HepG2 (cell line): ENCODE measurements around the gene MRNIP. TPM values are rescaled to one million over a fixed set of nuclear protein-coding genes. Genes with fewer than 3 reads are reported as not detected.

Experiments
- ATAC-seq: fragments of 200-7000 bp; cut with Tn5 transposase; 3 replicates; pipeline ENCODE4 v1.9.1; 2020; ENCODE audit warnings: mild to moderate bottlenecking, moderate library complexity
- BruUV-seq: library from RNA; stranded (reverse); fragments of 400-500 nt; replicated peaks from 2 replicates; lab custom pipeline; 2021; lab: Mats Ljungman, UMichigan
- CTCF ChIA-PET: fragments of 300-600 bp; formaldehyde crosslinking; extraction: SDS; loops from one replicate; lab custom pipeline; 2021; ENCODE audit warnings: low total read pairs, inconsistent platforms, low intra/inter-chr PET ratio; lab: Yijun Ruan, JAX
- POLR2A ChIA-PET: fragments of 350-600 bp; sonication (Branson Sonifier 250); formaldehyde crosslinking; loops from one replicate; lab custom pipeline; 2020; ENCODE audit warnings: antibody characterized with exemption, inconsistent platforms; lab: Yijun Ruan, JAX
- DNase-seq: peaks from one replicate; pipeline ENCODE4 v3.0.0-alpha.2; 2015; ENCODE audit warnings: low spot score
- FAIRE-seq: peaks from 3 replicates; lab custom pipeline; 2011; peaks lifted over from hg19 to GRCh38; lab: Jason Lieb, UNC
- H2AFZ ChIP-seq: one replicate; pipeline ENCODE4 v1.6.1; 2011; ENCODE audit warnings: low read length, inconsistent platforms
- H3K27ac ChIP-seq: fragments of 300-600 bp; 3 replicates; pipeline ENCODE4 v1.8.0; 2011; ENCODE audit warnings: mixed run types, mild to moderate bottlenecking, mixed read lengths, low read length, inconsistent platforms; ENCODE audit not compliant: insufficient read depth; ENCODE audit errors: extremely low read length
- H3K27me3 ChIP-seq, 2 experiments: fragments of 200-600 bp in 1 of 2; 2 replicates in 1 of 2; 3 replicates in 1 of 2; pipeline versions ENCODE4 v1.6.0 to v1.8.0; 2011; ENCODE audit warnings: low read length in 2 of 2, mild to moderate bottlenecking in 2 of 2, moderate library complexity in 2 of 2, inconsistent platforms in 1 of 2; ENCODE audit not compliant: insufficient read depth in 2 of 2, control insufficient read depth in 1 of 2
- H3K36me3 ChIP-seq, 2 experiments: fragments of 200-600 bp in 1 of 2; replicated peaks in 1 of 2; 2 replicates in 1 of 2; 3 replicates in 1 of 2; pipeline versions ENCODE4 v1.5.1 to v1.8.0; 2011; ENCODE audit warnings: low read length in 2 of 2, inconsistent platforms in 1 of 2; ENCODE audit not compliant: insufficient read depth in 2 of 2, control insufficient read depth in 1 of 2
- H3K4me1 ChIP-seq: 2 replicates; pipeline ENCODE4 v1.5.1; 2012; ENCODE audit warnings: low read length, inconsistent platforms; ENCODE audit not compliant: insufficient read depth
- H3K4me2 ChIP-seq: 2 replicates; pipeline ENCODE4 v1.6.0; 2011; ENCODE audit warnings: low read depth, low read length, inconsistent platforms
- H3K4me3 ChIP-seq, 3 experiments: fragments of 200-600 bp in 1 of 3; sonication (generic), shearing (Covaris generic) in 1 of 3; replicated peaks in 1 of 3; 2 replicates each; pipeline ENCODE4 v1.5.1; 2011 to 2016; ENCODE audit warnings: low read length in 3 of 3, inconsistent platforms in 2 of 3, low read depth in 2 of 3, mild to moderate bottlenecking in 2 of 3, control low read depth in 1 of 3, mixed read lengths in 1 of 3; ENCODE audit not compliant: insufficient read depth in 1 of 3
- H3K79me2 ChIP-seq: one replicate; pipeline ENCODE4 v1.6.1; 2011; ENCODE audit warnings: low read length, inconsistent platforms; ENCODE audit not compliant: insufficient read depth
- H3K9ac ChIP-seq: 2 replicates; pipeline ENCODE4 v1.6.0; 2011; ENCODE audit warnings: mild to moderate bottlenecking, low read depth, low read length, inconsistent platforms; ENCODE audit not compliant: insufficient read depth
- H3K9me3 ChIP-seq: 2 replicates; pipeline ENCODE4 v1.5.1; 2012; ENCODE audit warnings: mild to moderate bottlenecking, low read length
- H4K20me1 ChIP-seq: 2 replicates; pipeline ENCODE4 v1.6.0; 2011; ENCODE audit warnings: inconsistent platforms, mild to moderate bottlenecking, low read length, moderate library complexity; ENCODE audit not compliant: insufficient read depth
- CEBPG ChIP-seq: IDR thresholded peaks from 2 replicates; pipeline ENCODE4 v1.6.1; 2016
- CENPBD1 ChIP-seq: sonication (generic); formaldehyde crosslinking; IDR thresholded peaks from 2 replicates; pipeline ENCODE4 v1.8.0; 2022; ENCODE audit warnings: missing genetic modification reagents, low read depth, mild to moderate bottlenecking, borderline replicate concordance
- HIVEP1 ChIP-seq: sonication (generic); formaldehyde crosslinking; IDR thresholded peaks from 2 replicates; pipeline ENCODE4 v1.4.0; 2020; ENCODE audit warnings: mild to moderate bottlenecking, missing genetic modification reagents
- HNRNPL ChIP-seq: fragments of 200-400 bp; formaldehyde crosslinking; IDR thresholded peaks from 2 replicates; pipeline ENCODE4 v1.6.1; 2017; ENCODE audit warnings: mild to moderate bottlenecking, low read depth, low read length
- KAT2B ChIP-seq: fragments of 150-350 bp; IDR thresholded peaks from 2 replicates; pipeline ENCODE4 v1.6.1; 2014; ENCODE audit warnings: low read depth, low read length, borderline replicate concordance
- NR2F6 ChIP-seq, 2 experiments: IDR thresholded peaks; 2 replicates each; pipeline ENCODE4 v1.6.1; 2016; ENCODE audit warnings: antibody characterized with exemption in 1 of 2, mild to moderate bottlenecking in 1 of 2
- SAFB2 ChIP-seq: sonication (generic); formaldehyde crosslinking; IDR thresholded peaks from 2 replicates; pipeline ENCODE4 v1.5.1; 2020; ENCODE audit warnings: missing genetic modification reagents, low read depth, mild to moderate bottlenecking, borderline replicate concordance
- ZNF614 ChIP-seq: IDR thresholded peaks from 2 replicates; pipeline ENCODE4 v1.6.1; 2018; ENCODE audit warnings: missing biosample characterization, missing genetic modification reagents, inconsistent platforms, borderline replicate concordance
- ZNF883 ChIP-seq: sonication (generic); formaldehyde crosslinking; IDR thresholded peaks from 2 replicates; pipeline ENCODE4 v1.5.1; 2020; ENCODE audit warnings: mild to moderate bottlenecking, missing genetic modification reagents; ENCODE audit errors: not compliant biosample characterization
- ZSCAN12 ChIP-seq: sonication (generic); formaldehyde crosslinking; IDR thresholded peaks from 2 replicates; pipeline ENCODE4 v1.9.0; 2021; ENCODE audit warnings: mild to moderate bottlenecking, missing genetic modification reagents
- WGBS: methylation state at CpG from one replicate; pipeline ENCODE4 v1.1.6; 2017; ENCODE audit warnings: low lambda C conversion rate; 5-methylcytosine and 5-hydroxymethylcytosine counted together
- in situ Hi-C: cut with HindIII; loops from 2 replicates; pipeline ENCODE4 v1.10.0; 2017; ENCODE audit warnings: low pct_unique_long_range_greater_than_20kb; ENCODE audit not compliant: extremely low pct_ligation_motif_present
- intact Hi-C: fragments of 100-400 bp; cut with micrococcal nuclease; formaldehyde crosslinking; loops from one replicate; pipeline ENCODE4 v1.10.0; 2022; ENCODE audit not compliant: unreplicated experiment
- polyA plus RNA-seq, 8 experiments: library from polyadenylated mRNA; depleted of rRNA in 3 of 8; stranded (reverse) in 7 of 8; unstranded in 1 of 8; fragments of >200 nt; fragmentation: Illumina TruSeq in 4 of 8; extraction: Trizol in 4 of 8; gene quantifications; 2 replicates each; pipeline versions ENCODE4 v1.2.1 to v1.2.3, GENCODE V29; 2011 to 2016; ENCODE audit warnings: low read depth in 4 of 8, missing spikeins in 1 of 8, mixed read lengths in 1 of 8; ENCODE audit not compliant: insufficient read depth in 1 of 8
- total RNA-seq, 5 experiments: library from RNA; depleted of rRNA; stranded (reverse); fragments of >200 nt; fragmentation: Illumina TruSeq; extraction: Trizol; gene quantifications; 2 replicates each; pipeline ENCODE4 v1.2.3, GENCODE V29; 2016; ENCODE audit warnings: low read depth in 1 of 5
- TF ChIP-seq, protein P1 (sequence below): fragments of 450-650 bp; IDR thresholded peaks from 2 replicates; pipeline ENCODE4 v1.6.1; 2017; ENCODE audit warnings: mild to moderate bottlenecking

The MRNIP gene
- total and polyA plus RNA-seq, 2 of the 13 experiments (the other 11 are each of a cell fraction or from before 2014, with no cell fraction given), result 15.5 to 34.1 TPM

DNA sequence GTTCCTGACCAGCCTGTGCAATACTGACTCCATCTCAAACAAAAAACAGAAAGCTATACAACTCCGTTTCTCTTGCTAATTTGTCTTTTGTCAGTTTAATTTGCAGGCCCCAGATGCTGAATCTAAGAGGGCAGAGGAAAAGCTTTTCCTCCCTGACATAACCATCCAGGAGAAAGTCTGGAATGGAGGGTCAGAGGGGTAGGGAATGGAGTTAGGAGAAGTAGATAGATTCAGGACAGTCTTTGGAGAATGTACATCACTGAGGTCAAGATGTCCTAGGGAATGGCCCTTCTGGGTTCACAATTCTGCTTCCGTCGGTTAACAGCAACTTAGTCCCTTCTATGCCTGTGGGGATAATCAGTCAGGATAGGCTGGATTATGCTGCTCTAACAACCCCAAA, 44.5 kb downstream of the MRNIP start:
- Histone ChIP-seq H3K4me1 (peaks cover 15% of the 10 kb centered on the region), H3K36me3 (peaks cover 11 to 19% of the 10 kb centered on the region in 2 experiments; a peak in 4 of 5 replicates), H3K79me2 (peaks cover 2% of the 10 kb centered on the region), H3K9me3 (no peaks in the 10 kb centered on the region), H2AFZ (no peak overlapping the region), H3K27ac (no peak overlapping the region), H3K9ac (no peak overlapping the region), H3K27me3 (no peaks in the 10 kb centered on the region), H4K20me1 (no peaks in the 10 kb centered on the region), H3K4me2 (no peak overlapping the region), H3K4me3 (no peak overlapping the region)
- WGBS, result 87% methylated on average over 3 of the region's 3 CpGs
- in situ Hi-C loops, result no loop called here
- ChIA-PET POLR2A (no interaction called here), CTCF (no interaction called here)
- DNase-seq, result no peak
- no peak for ATAC-seq
- TF ChIP-seq CEBPG (CRISPR knock-in tag), result no peak
- no peak for TF ChIP-seq ZNF614
- no peak for TF ChIP-seq CENPBD1 (CRISPR knock-in tag)
- no peak for TF ChIP-seq HIVEP1
- no peak for TF ChIP-seq SAFB2 (CRISPR knock-in tag)
- TF ChIP-seq KAT2B, result no peak
- TF ChIP-seq HNRNPL, result no peak
- TF ChIP-seq ZNF883, result no peak
- TF ChIP-seq NR2F6 (IDR thresholded peaks at IDR 0.05), result no peak
- TF ChIP-seq NR2F6 (CRISPR knock-in tag; IDR thresholded peaks at IDR 0.05), result no peak
- TF ChIP-seq, protein P1, sequence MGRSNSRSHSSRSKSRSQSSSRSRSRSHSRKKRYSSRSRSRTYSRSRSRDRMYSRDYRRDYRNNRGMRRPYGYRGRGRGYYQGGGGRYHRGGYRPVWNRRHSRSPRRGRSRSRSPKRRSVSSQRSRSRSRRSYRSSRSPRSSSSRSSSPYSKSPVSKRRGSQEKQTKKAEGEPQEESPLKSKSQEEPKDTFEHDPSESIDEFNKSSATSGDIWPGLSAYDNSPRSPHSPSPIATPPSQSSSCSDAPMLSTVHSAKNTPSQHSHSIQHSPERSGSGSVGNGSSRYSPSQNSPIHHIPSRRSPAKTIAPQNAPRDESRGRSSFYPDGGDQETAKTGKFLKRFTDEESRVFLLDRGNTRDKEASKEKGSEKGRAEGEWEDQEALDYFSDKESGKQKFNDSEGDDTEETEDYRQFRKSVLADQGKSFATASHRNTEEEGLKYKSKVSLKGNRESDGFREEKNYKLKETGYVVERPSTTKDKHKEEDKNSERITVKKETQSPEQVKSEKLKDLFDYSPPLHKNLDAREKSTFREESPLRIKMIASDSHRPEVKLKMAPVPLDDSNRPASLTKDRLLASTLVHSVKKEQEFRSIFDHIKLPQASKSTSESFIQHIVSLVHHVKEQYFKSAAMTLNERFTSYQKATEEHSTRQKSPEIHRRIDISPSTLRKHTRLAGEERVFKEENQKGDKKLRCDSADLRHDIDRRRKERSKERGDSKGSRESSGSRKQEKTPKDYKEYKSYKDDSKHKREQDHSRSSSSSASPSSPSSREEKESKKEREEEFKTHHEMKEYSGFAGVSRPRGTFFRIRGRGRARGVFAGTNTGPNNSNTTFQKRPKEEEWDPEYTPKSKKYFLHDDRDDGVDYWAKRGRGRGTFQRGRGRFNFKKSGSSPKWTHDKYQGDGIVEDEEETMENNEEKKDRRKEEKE, result no peak
- TF ChIP-seq ZSCAN12 (CRISPR knock-in tag), result no peak
- no peak for FAIRE-seq
- BruUV-seq, result TSS peak; percentile 16
- intact Hi-C loops, result no loop called here
